ENCODE data around the gene IKBKE.

- TF ChIP-seq, protein P1, sequence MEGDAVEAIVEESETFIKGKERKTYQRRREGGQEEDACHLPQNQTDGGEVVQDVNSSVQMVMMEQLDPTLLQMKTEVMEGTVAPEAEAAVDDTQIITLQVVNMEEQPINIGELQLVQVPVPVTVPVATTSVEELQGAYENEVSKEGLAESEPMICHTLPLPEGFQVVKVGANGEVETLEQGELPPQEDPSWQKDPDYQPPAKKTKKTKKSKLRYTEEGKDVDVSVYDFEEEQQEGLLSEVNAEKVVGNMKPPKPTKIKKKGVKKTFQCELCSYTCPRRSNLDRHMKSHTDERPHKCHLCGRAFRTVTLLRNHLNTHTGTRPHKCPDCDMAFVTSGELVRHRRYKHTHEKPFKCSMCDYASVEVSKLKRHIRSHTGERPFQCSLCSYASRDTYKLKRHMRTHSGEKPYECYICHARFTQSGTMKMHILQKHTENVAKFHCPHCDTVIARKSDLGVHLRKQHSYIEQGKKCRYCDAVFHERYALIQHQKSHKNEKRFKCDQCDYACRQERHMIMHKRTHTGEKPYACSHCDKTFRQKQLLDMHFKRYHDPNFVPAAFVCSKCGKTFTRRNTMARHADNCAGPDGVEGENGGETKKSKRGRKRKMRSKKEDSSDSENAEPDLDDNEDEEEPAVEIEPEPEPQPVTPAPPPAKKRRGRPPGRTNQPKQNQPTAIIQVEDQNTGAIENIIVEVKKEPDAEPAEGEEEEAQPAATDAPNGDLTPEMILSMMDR (optimal IDR thresholded peaks at IDR 0.05 in 1 of 3, IDR thresholded peaks at IDR 0.05 in 1 of 3, conservative IDR thresholded peaks at IDR 0.05 in 1 of 3; ENCODE audit: extremely low read depth in 1 of 3, insufficient read depth in 2 of 3, low read length in 3 of 3): no peak
- TF ChIP-seq EZH2 (IDR thresholded peaks at IDR 0.05; ENCODE audit: low read length): no peak
Observed at GRCh38 chr1:206447792-206448191, 22.5 kb upstream of the IKBKE start.

Measured in keratinocyte (primary cell).